Measurements from ENCODE around the gene TRAF2.

TRAF2 gene

DNA sequence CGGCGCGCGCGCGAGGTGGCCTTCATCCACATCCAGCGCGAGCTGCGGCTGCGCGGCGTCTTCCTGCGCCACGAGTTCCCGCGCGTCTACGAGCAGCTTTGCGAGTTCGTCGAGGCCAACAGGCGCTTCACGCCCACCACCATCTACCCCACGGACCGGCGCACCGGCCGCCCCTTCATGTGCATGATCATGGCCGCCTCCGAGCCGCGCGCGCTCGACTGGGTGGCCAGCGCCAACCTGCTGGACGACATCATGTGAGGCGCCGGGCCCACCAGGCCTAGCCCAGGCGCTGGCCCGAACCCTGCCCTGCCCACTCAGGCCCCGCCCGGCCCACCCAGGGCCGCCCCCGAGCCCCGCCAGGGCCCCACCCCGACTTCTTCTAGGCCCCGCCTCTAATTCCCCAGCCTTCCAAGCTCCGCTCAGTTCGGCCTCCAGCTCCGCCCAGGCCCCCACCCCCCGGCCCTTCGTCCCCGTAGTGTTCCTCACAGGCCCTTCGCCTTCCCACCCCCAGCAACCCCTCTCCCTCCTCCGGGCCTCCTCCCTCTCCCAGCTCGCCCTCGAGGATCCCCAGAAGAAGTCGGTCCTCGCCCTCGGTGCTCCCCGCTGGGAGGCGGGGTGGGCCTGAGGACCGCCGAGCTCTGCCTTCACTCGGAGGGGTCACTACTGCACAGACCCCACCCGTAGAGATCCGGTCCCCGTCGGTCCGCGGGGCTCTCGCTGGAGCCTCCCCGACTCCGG lies 39.1 kb upstream of the TRAF2 start:
- no peak for DNase-seq

DNA sequence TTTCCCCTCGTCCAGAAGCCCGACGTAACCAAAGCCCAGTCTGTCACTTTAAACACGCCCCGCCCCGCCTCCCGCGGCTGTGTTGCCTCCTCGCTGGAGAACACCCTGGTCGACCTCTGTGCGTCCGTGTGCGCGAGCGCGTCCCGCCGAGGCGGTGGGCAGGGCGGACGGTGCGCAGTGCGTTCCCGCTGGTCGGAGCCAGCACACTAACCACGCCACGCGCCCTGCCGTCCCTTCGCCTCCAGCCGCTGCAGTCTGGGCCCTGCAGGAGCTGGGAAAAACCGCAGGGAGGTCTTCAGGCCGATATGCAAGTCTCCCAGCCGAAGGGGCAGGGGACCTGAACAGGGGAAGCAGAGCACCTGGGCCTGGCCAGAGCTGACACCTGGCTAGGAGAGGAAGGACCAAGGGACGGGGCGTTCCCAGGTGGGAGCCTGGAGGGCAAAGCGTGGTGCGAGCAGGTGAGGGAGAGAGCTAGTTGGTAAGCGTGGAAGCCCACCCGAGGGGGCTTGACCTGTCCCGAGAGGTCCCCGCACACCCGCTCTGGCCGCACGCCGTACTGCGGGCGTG lies 38.4 kb upstream of the TRAF2 start:
- DNase-seq, result peak; percentile 70

DNA sequence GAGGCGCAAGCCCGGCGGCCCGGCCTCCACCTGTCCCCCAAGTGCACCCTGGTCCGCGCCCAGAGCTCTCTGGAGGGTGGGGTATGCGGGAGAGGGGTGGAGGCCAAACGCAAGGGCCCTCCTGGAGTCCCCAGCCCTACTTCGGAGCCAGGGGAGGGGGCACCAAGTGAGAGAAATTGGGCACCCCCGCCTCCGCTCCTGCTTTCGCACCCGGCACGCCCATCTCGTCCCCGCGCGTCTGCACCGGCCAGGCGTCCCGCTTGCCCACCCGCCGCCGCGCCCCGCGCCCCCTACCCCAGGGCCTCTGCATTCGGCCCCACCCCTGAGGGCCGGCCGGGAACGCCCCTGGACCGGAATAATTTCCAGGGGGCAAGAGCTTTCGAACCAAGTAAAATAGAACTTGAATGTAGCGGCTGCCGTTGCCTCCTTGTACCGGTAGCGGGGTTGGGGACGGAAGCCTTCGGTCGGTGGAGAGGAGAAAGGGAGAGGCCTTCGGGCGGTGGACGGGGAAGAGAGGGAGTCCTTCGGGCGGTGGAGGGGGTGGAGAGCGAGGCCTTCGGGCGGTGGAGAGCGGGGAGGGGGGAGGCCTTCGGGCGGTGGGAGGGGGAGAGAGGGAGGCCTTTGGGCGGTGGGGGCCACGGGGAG lies 37.8 kb upstream of the TRAF2 start:
- no peak for DNase-seq

DNA sequence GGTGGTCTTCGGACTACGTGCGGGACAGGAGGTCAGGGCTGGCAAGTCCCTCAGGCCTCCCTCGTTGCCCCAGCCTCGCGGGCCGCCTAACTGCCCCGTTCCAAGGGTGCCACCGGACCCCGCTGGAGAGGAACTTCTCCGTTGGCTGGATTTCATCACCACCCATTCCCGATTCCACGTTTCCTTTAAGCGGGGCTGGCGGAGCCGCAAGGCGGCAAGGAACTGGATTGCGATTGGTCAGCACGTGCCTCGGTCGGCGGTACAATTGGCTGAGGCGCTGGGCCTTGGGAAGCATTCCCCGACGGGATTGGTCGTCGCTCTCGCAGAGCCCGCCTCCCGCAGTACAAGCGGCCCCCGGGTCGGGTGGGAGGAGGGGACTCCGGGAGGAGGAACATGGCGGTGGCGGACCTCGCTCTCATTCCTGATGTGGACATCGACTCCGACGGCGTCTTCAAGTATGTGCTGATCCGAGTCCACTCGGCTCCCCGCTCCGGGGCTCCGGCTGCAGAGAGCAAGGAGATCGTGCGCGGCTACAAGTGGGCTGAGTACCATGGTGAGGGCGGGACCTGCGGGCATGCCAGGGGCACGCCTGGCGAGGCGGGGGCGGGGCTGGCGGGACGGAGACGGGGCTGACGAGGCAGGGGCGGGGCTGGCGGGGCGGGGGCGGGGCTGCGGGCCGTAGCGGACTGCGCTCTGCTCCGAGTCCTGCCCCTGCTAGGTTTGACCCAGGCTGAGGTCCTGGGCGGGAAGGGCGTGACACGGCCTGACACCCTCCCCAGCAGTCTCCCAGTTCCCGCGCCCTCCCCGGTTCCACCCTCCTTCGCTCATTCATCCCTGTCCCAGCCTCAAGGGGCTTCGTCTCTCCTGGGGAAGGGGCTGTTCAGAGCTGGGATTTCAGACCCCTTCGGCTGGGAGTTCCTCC lies 37.0 kb upstream of the TRAF2 start, which contains the start of gene PHPT1:
TSS of gene PHPT1 (plus strand) at position 372 of the 922 bp plus-strand sequence. CDS start at position 394, 22 bp downstream.
- DNase-seq, result peak; percentile 98

DNA sequence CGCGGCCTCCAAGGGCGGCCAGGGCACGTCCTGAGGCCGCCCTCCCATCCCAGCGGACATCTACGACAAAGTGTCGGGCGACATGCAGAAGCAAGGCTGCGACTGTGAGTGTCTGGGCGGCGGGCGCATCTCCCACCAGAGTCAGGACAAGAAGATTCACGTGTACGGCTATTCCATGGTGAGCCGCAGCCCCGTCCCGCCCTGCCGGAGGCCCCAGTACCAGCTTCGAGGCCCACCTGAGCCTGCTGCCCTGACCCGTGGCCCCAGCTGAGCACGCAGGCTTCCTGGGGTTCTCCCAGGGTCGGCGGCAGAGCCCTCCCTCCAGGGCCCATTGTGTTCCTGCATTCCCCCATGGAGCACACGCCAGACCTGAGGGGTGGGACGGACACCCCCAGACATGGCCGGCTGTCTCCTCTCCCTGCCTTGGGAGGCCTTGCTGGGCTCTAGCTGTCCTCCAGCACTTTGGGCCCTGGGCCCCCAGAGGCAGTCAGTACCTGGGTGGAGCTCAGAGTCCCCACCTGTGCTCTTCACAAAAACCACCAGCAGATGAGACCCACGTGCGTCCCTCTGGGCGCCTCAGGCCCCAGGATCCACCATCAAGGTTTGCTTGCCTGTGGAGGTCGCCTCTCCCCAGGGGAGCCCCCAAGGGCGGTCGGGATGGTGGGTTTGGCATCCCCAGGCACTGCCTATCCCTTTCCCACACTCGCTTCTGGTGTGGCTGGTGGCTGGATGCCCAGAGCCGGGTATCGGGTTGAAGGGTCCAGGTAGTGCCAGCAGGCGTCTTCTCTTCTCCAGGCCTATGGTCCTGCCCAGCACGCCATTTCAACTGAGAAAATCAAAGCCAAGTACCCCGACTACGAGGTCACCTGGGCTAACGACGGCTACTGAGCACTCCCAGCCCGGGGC lies 36.1 kb upstream of the TRAF2 start:
- no peak for DNase-seq

DNA sequence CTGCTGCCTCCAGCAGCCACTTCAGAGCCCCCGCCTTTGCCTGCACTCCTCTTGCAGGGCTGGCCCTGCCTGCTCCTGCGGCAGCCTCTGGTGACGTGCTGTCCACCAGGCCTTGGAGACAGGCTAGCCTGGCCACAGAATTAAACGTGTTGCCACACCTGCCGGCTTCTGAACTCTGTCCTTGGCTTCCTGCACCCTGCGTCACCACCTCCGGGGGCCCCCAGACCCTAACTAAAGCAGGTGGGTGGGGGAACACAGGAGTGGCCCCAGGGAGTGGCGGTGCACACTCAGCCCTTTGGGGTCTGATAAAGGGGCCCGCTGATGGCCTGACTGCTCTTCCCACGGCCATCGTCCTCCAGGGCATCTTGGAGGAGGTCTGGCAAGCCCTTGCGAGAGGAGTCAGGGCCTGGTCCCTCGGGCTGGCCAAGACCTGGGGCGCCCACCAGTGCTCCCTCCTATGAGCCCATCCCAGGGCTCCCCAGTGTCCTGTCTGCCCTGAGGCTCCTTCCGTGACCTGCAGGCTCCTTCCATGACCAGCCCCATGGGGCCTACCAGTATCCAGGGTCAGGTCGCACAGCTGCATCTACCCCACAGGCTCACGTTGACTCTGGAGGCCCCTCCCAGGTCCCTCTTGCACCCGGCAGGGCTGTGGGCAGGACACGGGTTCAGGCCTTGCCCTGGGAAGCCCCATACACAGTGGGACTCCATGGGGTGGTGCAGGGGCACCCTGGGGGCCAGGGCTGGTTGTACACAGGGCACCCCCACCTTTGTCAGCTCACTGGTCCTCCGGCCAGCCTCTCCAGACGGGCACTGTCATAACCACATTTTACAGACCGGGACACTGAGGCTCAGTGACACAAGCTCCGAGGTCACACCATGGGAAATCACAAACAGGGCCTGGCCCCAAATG lies 35.2 kb upstream of the TRAF2 start:
- DNase-seq, result no peak

DNA sequence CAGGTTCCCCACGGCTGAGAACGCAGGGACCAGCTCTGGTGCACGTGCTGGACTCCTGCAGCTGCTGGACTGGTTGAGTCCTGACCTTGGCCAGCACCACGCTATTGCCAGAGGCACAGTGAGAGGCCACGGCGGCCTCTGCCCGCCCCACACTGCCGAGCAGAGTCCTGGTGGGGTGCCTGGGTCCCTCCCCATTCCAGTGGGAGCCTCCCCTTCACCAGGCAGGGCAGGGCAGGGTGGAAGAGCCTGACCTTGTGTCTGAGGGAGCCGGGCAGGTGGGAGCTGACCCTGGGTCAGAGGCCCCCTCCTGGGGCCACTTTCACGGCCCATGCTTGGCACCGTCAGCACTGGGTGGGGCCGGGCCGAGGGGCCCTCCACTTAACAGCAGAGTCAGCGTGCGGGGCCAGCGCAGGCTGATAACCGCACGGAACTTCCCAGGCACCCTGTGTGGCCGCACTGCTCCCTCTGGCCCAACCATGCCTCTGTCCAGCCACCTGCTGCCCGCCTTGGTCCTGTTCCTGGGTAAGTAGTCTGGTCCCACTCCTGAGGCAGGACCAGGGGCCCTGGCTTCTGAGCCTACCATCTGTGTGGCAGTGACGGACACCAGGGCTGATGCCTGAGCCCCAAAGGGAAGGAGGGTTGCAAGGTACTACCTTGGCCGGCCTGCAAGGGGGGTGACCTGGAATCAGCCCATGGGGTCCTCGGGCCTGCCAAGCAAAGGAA lies 34.2 kb upstream of the TRAF2 start, which contains the start of gene MAMDC4:
TSS of gene MAMDC4 (plus strand) at position 406 of the 723 bp plus-strand sequence. CDS start at position 477, 71 bp downstream.
- no peak for DNase-seq

DNA sequence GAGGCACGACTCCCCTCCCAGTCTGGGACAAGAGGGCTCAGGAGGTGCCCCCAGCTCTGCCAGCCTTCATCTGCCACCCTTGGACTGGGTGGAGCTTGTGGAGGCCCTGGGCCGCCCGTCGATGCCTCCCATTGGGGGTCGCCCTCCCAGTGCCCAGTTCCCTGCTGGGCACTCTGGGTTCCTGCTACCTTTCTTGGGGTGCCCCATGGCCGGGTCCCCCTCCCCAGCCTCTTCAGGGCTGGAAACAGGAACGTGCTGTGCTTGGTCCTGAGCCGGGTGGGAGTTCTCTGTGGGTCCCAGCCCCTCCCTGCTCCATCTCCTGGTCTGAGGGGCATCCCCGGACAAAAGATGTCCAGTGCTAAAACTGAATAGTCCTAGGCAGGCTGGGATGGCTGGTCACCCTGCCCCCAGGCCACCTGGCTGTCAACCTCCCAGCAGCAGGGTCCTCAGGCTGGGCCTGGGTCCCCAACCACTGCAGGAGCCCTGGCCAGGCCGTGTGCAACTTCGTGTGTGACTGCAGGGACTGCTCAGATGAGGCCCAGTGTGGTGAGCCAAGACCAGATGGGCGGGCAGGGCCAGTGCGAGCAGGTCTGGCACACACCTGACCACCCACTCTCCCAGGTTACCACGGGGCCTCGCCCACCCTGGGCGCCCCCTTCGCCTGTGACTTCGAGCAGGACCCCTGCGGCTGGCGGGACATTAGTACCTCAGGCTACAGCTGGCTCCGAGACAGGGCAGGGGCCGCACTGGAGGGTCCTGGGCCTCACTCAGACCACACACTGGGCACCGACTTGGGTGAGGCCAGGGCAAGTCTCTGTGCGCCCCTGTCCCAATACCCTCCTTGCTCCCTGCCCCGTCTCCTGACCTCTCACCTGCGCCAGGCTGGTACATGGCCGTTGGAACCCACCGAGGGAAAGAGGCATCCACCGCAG lies 33.4 kb upstream of the TRAF2 start:
- DNase-seq, result no peak

DNA sequence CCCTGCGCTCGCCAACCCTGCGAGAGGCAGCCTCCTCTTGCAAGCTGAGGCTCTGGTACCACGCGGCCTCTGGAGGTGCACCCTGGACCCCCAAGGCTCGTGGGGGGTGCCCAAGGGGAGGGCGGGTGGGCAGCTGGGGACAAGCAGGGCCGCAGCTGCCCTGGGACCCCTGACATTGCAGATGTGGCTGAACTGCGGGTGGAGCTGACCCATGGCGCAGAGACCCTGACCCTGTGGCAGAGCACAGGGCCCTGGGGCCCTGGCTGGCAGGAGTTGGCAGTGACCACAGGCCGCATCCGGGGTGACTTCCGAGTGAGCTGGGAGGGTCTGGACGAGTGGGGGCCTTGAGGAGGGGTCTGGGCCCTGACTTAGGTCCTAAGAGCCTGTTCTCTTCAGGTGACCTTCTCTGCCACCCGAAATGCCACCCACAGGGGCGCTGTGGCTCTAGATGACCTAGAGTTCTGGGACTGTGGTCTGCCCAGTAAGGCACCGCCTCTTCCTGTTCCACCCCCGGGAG lies 32.7 kb upstream of the TRAF2 start:
- DNase-seq, result no peak

DNA sequence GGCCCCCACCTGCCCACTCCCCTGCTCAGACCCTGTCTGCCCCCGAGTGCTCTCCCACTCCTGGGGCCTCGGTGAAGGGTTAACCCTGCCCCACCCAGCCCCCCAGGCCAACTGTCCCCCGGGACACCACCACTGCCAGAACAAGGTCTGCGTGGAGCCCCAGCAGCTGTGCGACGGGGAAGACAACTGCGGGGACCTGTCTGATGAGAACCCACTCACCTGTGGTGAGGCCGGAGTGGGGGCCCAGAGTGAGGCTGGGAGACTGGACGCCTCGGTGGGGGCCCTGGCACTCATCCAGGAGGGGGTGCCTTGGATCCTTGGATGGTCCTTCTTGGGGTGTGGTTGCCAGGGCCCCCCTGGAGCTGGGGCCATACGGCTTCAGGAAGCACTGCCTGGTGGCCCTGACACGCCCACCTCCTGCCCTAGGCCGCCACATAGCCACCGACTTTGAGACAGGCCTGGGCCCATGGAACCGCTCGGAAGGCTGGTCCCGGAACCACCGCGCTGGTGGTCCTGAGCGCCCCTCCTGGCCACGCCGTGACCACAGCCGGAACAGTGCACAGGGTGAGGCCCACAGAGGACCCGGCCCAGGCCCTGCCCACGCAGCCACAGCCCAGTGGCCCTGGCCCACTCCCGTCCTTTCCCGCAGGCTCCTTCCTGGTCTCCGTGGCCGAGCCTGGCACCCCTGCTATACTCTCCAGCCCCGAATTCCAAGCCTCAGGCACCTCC lies 32.0 kb upstream of the TRAF2 start:
- DNase-seq, result no peak

DNA sequence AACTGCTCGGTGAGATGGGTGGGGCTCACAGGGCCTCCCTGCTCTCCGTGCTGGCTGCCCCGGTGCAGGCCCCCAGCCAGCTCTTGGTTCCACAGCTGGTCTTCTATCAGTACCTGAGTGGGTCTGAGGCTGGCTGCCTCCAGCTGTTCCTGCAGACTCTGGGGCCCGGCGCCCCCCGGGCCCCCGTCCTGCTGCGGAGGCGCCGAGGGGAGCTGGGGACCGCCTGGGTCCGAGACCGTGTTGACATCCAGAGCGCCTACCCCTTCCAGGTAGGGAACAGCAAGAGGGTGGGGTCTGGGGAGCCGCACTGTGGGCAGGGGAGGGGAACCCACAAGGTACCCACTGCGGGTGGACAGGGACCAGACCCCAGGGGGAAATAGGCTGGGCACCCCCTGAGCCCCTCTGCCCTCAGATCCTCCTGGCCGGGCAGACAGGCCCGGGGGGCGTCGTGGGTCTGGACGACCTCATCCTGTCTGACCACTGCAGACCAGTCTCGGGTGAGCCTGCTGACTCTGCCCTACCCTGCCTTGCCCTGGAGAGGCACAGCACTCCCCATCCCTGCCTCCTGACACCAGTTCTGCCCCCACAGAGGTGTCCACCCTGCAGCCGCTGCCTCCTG lies 31.4 kb upstream of the TRAF2 start:
- no peak for DNase-seq

DNA sequence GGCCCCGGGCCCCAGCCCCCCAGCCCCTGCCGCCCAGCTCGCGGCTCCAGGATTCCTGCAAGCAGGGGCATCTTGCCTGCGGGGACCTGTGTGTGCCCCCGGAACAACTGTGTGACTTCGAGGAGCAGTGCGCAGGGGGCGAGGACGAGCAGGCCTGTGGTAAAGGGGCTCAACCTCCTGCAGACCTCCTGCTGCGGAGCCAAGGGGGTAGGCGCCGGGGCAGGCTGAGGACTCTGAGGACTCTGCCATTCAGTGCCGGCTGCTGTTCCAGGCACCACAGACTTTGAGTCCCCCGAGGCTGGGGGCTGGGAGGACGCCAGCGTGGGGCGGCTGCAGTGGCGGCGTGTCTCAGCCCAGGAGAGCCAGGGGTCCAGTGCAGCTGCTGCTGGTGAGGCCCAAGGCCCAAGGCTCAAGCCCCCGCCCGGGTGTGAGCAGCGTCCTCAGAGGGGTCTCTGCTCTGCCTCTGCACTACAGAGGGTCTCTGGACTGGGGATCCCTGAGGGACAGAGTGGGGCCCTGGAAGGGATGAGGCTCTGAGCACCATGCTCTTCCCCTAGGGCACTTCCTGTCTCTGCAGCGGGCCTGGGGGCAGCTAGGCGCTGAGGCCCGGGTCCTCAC lies 30.7 kb upstream of the TRAF2 start:
- DNase-seq, result no peak

DNA sequence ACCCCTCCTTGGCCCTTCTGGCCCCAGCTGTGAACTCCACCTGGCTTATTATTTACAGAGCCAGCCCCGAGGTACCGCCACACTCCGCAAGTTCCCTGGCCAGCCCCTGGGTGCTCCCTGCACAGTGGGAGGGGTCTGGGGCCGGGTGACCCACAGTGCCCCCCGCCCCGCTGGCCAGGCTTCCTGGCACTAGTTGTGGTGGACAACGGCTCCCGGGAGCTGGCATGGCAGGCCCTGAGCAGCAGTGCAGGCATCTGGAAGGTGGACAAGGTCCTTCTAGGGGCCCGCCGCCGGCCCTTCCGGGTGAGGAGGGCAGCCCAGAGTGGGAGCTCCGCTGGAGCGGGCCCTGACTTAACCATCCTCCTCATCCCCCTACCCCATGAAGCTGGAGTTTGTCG lies 30.2 kb upstream of the TRAF2 start:
- no peak for DNase-seq

DNA sequence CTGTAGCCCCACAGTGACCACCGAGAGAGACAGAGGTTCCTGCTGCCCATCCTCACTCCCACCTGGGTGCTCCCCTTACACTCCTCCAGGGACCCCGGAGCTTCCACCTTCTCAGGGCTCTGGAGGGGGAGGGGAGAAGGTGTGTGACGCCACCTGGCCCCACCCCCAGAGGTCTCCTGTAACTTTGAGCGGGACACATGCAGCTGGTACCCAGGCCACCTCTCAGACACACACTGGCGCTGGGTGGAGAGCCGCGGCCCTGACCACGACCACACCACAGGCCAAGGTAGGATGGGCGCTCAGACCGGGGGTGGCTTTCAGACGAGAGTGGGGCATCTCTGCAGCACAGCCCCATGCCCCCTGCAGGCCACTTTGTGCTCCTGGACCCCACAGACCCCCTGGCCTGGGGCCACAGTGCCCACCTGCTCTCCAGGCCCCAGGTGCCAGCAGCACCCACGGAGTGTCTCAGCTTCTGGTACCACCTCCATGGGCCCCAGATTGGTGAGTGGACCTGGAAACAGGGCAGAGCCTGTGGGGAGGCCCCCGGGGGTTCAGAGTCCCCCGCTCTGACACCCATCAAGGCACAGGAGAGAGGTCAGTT lies 29.7 kb upstream of the TRAF2 start:
- DNase-seq, result no peak

DNA sequence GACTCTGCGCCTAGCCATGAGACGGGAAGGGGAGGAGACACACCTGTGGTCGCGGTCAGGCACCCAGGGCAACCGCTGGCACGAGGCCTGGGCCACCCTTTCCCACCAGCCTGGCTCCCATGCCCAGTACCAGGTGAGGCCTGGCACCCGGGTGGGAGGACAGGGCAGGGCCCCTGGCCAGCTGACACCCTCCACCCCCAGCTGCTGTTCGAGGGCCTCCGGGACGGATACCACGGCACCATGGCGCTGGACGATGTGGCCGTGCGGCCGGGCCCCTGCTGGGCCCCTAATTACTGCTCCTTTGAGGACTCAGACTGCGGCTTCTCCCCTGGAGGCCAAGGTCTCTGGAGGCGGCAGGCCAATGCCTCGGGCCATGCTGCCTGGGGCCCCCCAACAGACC lies 29.1 kb upstream of the TRAF2 start:
- DNase-seq, result no peak

DNA sequence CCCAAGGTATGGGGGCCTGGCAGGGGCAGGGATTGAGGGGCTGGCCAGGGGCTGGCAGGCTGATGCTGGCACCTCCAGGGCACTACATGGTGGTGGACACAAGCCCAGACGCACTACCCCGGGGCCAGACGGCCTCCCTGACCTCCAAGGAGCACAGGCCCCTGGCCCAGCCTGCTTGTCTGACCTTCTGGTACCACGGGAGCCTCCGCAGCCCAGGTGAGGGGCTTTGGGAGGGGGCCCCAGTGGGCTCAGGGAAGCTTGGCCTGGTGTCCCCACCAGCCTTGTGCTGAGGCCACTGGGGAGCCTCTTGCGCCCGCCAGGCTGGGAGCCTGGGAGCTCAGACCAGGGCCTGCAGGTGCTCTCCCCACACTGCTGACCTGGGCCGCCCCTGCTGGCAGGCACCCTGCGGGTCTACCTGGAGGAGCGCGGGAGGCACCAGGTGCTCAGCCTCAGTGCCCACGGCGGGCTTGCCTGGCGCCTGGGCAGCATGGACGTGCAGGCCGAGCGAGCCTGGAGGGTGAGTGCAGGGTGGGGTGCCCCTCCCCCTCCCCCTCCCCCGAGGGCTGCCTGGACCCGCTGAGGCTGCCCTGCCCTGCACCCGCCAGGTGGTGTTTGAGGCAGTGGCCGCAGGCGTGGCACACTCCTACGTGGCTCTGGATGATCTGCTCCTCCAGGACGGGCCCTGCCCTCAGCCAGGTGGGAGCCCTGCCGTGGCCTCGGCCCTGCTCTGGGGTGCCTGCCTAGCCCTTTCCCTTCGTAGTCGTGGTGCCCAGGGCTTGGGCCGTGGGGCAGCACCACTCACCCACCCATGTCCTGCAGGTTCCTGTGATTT lies 28.5 kb upstream of the TRAF2 start:
- no peak for DNase-seq

Measured in GDM1 (cell line).